ENCODE measurements around the gene TFDP2. TPM values are rescaled to one million over a fixed set of nuclear protein-coding genes. Genes with fewer than 3 reads are reported as not detected.

TFDP2 gene
- total RNA-seq, 1 experiment from 2014 or later = 55.4 TPM

DNA sequence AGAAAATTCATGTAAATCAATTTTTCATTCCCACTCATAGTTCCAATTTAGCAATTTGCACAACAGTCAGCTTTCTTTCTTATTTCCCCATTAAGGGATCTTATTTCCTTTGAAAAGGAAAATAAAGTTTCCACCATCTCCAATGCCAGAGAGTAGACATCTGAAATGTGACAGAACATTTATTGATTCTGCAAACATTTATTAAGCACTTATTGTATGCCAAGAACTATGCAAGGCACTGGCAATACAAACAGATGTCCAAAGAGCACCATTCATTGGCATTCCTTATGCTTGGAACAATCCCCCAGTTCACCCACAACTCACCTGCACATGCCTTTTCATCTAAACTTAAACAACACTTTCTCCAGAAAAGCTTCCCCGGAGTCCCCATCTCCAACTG, 2.5 kb upstream of the TFDP2 start (continued):
- TF ChIP-seq, protein P1, sequence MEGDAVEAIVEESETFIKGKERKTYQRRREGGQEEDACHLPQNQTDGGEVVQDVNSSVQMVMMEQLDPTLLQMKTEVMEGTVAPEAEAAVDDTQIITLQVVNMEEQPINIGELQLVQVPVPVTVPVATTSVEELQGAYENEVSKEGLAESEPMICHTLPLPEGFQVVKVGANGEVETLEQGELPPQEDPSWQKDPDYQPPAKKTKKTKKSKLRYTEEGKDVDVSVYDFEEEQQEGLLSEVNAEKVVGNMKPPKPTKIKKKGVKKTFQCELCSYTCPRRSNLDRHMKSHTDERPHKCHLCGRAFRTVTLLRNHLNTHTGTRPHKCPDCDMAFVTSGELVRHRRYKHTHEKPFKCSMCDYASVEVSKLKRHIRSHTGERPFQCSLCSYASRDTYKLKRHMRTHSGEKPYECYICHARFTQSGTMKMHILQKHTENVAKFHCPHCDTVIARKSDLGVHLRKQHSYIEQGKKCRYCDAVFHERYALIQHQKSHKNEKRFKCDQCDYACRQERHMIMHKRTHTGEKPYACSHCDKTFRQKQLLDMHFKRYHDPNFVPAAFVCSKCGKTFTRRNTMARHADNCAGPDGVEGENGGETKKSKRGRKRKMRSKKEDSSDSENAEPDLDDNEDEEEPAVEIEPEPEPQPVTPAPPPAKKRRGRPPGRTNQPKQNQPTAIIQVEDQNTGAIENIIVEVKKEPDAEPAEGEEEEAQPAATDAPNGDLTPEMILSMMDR (IDR thresholded peaks at IDR 0.05 in 2 of 3, conservative IDR thresholded peaks at IDR 0.05 in 1 of 3; ENCODE audit: borderline replicate concordance in 1 of 3, insufficient read depth in 1 of 3, low read depth in 2 of 3, low read length in 2 of 3) = no peak
- TF ChIP-seq, protein P2, sequence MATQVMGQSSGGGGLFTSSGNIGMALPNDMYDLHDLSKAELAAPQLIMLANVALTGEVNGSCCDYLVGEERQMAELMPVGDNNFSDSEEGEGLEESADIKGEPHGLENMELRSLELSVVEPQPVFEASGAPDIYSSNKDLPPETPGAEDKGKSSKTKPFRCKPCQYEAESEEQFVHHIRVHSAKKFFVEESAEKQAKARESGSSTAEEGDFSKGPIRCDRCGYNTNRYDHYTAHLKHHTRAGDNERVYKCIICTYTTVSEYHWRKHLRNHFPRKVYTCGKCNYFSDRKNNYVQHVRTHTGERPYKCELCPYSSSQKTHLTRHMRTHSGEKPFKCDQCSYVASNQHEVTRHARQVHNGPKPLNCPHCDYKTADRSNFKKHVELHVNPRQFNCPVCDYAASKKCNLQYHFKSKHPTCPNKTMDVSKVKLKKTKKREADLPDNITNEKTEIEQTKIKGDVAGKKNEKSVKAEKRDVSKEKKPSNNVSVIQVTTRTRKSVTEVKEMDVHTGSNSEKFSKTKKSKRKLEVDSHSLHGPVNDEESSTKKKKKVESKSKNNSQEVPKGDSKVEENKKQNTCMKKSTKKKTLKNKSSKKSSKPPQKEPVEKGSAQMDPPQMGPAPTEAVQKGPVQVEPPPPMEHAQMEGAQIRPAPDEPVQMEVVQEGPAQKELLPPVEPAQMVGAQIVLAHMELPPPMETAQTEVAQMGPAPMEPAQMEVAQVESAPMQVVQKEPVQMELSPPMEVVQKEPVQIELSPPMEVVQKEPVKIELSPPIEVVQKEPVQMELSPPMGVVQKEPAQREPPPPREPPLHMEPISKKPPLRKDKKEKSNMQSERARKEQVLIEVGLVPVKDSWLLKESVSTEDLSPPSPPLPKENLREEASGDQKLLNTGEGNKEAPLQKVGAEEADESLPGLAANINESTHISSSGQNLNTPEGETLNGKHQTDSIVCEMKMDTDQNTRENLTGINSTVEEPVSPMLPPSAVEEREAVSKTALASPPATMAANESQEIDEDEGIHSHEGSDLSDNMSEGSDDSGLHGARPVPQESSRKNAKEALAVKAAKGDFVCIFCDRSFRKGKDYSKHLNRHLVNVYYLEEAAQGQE (IDR thresholded peaks at IDR 0.05; ENCODE audit: low read depth) = no peak

DNA sequence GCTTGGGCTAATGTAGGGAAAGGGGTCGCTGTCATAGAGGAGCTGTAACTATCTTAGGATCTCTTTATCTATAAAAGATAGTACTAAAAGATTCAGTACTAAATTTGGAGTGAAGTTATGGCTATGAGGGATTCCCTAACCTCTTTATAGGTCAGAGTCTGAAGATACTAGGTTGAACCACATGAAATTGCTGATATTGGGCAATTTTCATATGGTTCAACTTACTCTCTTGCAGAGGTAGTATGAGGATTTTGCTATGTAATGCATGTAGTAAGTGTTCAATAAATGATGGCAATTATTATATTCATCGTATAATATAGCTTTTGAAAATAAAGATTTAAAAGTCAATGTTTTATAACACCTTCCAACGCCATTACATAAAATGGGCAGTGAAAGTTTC, 1.9 kb upstream of the TFDP2 start:
- no peak overlapping the region for H3K4me3 ChIP-seq (replicated peaks in 1 of 2; ENCODE audit: low read depth in 1 of 2, low read length in 2 of 2)
- H3K79me2 ChIP-seq (ENCODE audit: insufficient read depth, low read length) = no peaks in the 10 kb centered on the region
- ATAC-seq (no peak), DNase-seq (ENCODE audit: low read depth, low spot score) (no peak)
- H3K36me3 ChIP-seq (ENCODE audit: control insufficient read depth in 1 of 2, insufficient read depth in 2 of 2, low read length in 2 of 2) = no peaks in the 10 kb centered on the region
- POLR2A ChIA-PET = no interaction called here
- no peak overlapping the region for H2AFZ ChIP-seq (ENCODE audit: low read depth, low read length, poor library complexity, severe bottlenecking)
- no peaks in the 10 kb centered on the region for H4K20me1 ChIP-seq (ENCODE audit: insufficient read depth)
- H3K27ac ChIP-seq (ENCODE audit: low read depth, low read length) = no peak overlapping the region
- intact Hi-C loops (cut with micrococcal nuclease) = no loop called here
- no TSS peak for BruUV-seq (replicated peaks)
- H3K27me3 ChIP-seq (ENCODE audit: insufficient read depth, low read length) = no peaks in the 10 kb centered on the region
- no peak overlapping the region for H3K4me2 ChIP-seq (ENCODE audit: low read length)
- CTCF ChIA-PET = no interaction called here
- RAD21 ChIA-PET (ENCODE audit: low non-redundant PET in 1 of 2, low total read pairs in 2 of 2, uncharacterized antibody in 2 of 2, unreplicated experiment in 2 of 2) = no interaction called here
- TF ChIP-seq, protein P3, sequence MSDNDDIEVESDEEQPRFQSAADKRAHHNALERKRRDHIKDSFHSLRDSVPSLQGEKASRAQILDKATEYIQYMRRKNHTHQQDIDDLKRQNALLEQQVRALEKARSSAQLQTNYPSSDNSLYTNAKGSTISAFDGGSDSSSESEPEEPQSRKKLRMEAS (IDR thresholded peaks at IDR 0.05) = no peak
- TF ChIP-seq CEBPB (IDR thresholded peaks at IDR 0.05; ENCODE audit: low read depth) (no peak), EZH2 (IDR thresholded peaks at IDR 0.05) (no peak), FOSL1 (IDR thresholded peaks at IDR 0.05; ENCODE audit: low read depth) (no peak), SIN3A (IDR thresholded peaks at IDR 0.05; ENCODE audit: low read depth) (no peak)
- TF ChIP-seq, protein P4, sequence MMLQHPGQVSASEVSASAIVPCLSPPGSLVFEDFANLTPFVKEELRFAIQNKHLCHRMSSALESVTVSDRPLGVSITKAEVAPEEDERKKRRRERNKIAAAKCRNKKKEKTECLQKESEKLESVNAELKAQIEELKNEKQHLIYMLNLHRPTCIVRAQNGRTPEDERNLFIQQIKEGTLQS (IDR thresholded peaks at IDR 0.05) = no peak
- no peak overlapping the region for H3K9ac ChIP-seq (ENCODE audit: low read length)
- no peaks in the 10 kb centered on the region for H3K9me3 ChIP-seq (ENCODE audit: control insufficient read depth in 1 of 2, insufficient read depth in 1 of 2, low read depth in 1 of 2, low read length in 2 of 2)
- peaks cover 7 to 11% of the 10 kb centered on the region in 2 experiments for H3K4me1 ChIP-seq (ENCODE audit: control insufficient read depth in 1 of 2, insufficient read depth in 2 of 2, low read length in 2 of 2)
- H3K9me2 ChIP-seq (ENCODE audit: insufficient read depth) = no peaks in the 10 kb centered on the region

All from HCT116 (cell line).